Activated CD4-positive, alpha-beta T cell treated with anti-CD3 and anti-CD28 coated beads, Interleukin-2, amount 50 U/mL, for 16 hours (primary cell): ENCODE measurements around the gene RASGEF1C.

ENCODE experiments used
- DNase-seq: peaks from one replicate; pipeline ENCODE4 v3.0.0-alpha.2; 2020

Gene RASGEF1C

DNA sequence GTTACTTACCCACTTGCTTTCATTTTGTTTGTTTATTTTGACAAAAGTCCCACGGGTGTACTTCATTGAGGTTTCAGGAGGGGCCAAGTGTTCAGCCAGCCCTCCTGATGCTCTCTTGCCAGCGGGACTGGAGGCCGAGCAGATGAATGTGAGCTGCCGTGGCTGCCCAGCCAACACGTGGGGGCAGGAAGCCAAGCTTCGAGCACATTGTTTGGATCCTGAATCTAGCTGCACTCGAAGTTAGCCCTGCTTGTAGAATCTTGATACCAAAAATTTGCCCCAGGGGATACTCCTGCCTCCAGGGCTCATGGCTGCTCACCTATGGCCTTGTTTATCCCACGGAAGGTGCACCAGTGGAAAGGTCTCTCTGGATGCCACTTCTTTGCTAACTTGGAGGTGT is 49.3 kb downstream of the RASGEF1C start:
- DNase-seq, result no peak

- DNase-seq, result no peak
These were observed 51.1 kb downstream of the RASGEF1C start for GRCh38 chr5:180157866-180158265.

GRCh38 chr5:180156141-180156540 is 52.9 kb downstream of the RASGEF1C start:
- DNase-seq, result no peak

DNA sequence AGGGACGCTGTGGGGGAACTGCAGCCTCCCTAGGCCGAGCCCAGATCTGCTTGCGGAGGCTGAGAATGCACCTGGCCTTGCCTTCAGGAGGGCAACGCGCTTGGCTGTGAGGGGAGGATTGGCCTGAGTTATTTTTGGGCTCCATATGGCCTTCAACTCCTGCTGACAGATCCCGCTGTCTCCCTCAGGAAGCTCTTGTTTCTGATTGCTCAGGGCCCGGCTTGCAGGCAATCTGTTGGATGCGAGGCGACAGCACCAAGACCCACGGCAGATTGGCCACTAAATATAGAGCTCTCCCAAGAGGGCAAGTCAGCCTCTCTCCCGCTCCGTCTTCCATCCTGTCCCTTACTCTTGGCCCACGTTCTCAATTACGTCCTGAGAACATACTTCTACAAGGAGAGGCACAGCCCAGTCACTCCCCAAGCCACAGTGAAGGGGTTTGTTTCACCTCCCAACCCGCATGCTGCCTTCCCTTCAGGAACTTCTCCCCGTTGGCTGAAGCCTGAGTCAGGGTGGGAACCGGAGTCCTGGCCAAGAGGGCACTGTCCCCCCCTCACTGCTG is 53.6 kb downstream of the RASGEF1C start:
- no peak for DNase-seq

DNA sequence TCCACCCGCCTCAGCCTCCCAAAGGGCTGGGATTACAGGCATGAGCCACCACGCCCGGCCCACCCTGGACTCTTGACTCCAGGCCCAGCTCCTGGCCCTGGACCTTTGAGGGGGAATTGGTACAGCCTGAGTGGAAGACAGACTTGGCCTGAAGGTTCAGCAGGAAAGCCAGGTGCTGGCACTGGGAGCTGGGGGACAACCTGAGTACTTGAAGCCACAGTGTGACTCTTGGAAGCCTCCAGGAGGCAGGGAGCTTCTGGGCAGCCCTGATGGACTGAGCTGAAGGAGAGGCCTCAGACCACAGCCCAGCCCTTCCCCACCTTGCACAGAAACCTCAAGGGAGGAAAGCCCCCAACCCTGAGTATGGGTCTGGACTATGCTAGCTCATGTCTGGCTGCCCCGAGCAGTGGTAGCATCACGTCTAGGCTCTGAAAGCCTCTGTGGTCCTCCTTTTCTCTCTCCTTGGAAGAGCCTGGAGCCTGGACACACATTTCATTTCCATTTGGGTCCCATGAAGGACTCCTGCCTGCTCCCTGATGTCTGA is 54.1 kb downstream of the RASGEF1C start:
- DNase-seq, result no peak

DNA sequence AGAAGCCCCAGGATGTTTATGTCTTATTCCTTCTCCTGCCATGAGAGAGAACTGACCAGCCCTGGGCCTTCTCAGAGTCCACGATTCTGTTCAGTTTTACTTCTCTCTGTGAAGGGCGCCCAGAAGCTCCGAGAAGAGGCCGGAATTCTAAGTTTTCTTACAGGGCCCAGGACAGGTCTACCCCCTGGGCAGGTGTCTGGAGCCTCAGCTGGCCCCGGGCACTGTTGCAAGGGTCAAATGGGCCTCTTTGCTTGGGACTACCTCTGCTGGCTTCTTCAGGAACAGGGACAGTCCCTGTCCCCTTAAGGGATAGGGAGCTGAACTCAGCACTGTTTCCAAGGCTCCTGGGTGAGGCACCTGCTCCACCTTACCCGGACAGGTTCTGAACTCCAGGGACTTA is 55.0 kb downstream of the RASGEF1C start:
- no peak for DNase-seq

DNA sequence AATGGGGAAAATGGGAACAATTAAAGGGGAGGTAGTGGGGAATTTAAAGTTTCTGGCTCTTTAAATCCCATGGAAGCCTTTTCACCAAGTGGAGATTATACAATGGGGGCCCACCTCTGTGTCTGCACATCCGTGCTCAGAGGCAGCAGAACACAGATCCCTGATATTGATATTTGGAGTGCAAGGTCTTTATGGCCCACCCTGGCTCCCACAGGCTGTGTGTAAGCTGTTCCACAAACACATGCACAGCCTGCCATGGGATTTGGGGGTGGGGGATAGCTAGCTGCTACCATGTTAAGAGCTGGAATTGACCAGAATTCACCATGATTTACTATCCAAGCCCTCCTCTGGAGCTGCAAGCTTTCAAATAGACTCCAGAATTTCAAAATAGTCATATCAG is 55.9 kb downstream of the RASGEF1C start:
- no peak for DNase-seq

DNA sequence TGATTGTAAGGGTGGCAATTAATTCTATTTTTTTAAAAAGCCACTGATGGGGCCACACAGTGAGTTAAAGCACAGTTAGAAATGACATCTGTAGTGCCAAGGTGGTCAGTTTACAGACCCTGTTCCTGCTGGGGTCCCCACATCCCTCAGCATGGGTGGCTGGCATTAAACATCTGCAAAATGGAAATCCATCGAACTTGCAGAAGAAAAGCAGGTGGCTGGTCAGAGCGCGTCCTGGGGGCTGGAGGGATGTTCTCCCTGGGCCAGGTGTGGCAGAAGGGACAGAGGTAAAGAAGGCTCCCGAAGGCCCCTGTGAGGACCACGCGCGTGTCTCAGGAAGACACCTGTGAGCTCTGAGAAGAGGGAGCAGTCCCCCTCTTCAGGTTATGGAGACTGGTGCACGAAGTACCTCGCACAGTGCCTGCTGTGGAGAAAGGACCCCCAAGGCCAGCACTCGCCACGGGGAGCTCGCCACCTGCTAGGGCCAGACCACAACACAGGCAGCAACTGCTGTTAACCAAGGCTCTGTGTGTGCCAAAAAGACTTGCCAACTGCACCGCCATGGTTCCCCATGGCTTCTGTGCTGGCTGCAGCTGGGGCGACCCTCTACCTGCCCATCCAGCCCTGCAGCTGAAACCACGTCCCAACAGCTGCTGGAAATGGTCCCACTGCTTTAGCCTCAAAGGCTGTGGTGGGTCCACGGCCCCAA is 65.2 kb downstream of the RASGEF1C start:
- DNase-seq, result no peak

DNA sequence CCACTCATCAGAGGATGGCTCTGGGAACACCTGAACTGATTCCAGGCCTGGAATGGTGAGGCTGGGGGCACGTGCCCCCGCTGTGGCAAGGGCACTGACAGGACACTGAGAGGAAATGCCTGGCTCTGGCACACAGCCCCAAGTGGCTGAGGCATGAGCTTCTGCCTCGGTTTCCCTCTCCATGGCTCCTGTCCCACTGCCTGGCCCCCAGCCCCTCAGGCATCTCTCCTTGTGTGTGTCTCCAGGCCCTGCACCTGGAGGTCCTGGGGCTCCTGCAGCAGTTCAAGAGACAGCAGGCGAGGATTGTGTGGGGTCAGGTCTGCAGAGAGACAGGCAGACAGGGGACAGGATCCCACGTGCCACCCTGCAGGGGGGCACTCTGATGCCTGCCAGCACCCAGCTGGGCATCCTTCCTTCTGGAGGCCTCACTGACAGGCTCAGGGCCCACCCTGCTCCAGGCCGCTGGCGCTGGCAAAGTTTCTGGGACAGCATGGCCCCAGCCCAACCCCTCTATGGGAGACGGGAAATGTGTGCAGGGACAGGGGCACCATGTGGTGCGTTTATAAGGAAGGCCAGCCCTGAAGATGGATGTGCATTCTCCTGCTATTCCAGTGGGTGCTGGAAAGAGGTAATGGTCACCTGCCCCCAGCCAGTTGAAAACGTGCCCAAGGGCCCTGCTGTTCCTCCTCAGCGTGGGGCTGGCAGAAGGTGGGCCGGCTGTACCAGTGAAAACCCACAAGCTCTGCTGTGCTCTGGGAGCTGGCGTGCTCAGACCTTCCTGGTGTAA is 66.0 kb downstream of the RASGEF1C start:
- no peak for DNase-seq

DNA sequence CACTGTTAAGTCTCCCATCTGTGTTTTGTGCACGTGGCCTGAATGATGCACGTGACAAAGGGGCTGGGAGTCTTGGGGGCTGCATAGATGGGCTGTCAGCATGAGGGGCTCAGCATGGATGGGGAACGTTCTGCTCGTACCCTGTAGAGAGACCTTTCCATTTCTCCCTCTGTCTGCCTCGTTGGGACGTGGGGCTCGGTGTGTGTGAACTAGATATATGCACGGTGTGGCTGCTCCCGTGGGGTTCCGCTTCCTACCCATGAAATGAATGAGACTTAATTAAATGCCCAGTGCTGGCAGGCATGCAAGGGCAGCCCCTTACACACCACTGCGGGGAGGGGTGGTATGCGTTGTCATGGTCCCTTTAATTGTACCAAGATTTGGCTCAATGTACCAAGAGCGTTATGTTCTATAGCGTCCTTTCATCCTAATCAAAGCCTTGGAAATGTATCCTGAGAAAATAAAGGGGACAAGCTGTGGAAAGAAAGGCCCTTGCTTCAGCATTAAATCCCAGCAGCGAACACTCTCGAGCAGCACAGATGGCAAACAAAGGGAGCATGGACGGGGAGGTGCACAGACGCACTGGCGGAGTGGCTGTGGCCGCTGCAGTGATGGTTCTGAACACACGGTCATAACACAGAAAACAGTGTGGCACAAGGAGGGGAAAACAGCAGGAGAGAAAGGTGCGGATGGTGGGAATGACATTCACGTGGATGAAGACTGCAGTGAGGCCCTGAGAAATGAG is 66.8 kb downstream of the RASGEF1C start:
- DNase-seq, result no peak

DNA sequence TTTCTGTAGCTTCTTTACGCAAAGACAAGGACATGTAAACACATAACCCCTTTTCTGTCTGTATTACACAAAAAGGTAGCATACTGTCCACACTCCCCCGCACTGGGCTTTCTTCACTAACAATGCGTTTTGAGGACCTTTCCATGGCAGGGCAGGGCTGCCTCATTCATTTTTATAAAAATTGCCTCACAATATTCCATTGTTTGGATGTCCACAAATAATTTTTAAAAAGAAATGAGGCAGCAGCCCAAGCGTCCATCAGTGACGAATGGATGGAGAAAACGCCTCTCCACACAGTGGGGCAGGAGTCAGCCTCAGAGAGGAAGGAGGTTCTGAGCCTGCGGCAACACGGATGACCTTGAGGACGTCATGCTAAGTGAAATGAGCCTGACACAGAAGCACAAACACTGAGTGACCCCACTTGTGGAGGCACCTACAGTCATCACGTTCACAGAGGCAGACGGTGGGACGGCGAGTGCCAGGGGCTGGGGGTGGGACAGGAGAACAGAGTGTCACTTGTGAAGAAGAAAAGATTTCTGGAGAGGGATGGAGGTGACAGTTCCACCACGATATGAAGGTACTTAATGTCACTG is 67.8 kb downstream of the RASGEF1C start:
- DNase-seq, result no peak

- DNase-seq, result no peak
These were observed 68.4 kb downstream of the RASGEF1C start for GRCh38 chr5:180140571-180140970.

GRCh38 chr5:180140079-180140554 is 68.9 kb downstream of the RASGEF1C start:
- no peak for DNase-seq

DNA sequence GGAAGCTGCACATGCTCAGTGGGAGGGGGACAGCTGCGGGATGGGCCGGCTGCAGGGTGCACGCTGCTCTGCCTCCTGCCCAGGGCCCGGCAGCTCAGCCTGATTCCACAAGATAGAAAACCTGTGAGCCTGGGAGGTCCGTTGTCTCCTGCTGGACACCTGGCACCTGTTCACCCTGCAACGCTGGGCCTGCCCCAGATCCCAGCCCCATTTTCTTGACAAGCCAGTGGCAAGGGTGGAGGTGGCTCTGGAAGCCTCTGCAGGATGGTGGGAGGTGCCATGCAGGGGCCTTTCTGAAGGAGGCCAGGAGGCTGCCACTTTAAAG is 69.3 kb downstream of the RASGEF1C start:
- no peak for DNase-seq

DNA sequence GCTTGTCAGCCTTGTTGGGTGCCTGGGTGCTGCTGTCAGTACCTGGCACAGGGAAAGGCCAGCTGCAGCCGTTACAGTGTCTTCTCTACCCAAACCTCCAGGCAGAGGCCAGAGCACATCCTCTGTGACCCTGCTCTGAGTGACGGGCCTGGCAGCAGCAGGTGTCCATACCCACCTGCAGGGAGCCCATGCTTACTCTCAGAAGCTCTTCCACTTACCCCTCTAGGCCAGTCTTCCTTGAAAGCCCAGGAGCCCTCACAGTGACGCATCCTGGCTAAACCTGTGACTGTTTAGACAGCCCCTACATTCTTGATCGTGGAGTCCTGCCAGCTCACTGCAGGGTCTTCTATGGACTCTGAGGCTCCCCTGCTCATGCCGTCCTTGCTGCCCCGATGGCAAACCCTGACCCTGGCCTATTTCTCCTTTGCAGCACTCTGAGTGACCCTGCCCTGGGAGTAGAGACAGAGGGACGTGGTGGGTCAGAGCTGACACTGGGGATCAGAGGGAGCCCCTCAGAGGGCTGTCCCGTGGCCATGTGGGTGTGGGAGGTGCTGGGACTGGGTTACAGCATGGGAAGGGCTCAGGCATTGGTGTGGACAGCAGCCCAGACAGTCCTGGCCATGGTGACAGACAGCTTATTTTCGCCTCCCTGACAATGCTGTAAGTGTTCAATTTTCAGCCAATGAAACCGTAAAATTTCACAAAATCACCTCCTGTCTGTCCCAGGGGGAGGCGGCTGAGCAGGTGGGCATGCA is 69.9 kb downstream of the RASGEF1C start:
- no peak for DNase-seq

- no peak for DNase-seq
These were observed 70.6 kb downstream of the RASGEF1C start for GRCh38 chr5:180138214-180138975.

DNA sequence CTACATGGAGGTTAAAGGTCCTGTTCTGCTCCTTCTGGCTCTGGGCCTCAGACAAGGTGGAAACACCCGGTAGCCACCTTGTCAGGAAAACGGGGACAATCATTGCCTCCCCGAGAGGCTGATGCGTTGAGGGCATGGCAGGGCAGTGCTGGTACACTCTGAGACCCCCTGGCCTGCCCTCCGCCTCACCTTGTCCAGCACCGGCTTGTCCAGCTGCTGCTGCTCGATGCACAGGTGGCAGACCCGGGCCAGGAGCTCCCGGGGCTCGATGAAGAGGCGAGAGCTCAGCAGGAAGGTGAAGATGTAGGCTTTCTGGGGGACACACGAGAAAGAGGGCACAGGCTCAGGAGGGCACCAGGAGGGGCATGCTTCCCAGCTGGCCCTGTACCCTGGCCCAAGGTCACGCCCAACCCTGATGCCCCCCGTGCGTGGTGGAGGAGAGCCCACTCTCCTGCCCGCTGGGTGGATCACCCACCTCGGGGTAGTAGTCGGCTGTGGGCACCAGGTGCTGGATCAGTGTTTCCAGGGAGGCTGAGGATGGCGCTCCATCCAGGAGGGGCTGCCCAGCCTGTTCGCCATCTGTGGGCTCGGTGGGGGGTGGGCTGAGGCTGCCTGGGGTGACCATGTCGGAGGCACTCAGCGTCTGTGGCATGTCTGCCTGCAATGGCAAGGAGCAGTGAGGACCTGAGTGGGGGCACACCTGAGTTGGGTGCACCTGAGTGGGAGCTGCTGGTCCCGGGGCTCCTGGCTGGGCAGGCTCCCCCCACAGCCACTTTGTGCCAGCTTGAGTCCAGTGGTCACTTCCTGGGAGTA is 71.4 kb downstream of the RASGEF1C start:
- DNase-seq, result no peak

DNA sequence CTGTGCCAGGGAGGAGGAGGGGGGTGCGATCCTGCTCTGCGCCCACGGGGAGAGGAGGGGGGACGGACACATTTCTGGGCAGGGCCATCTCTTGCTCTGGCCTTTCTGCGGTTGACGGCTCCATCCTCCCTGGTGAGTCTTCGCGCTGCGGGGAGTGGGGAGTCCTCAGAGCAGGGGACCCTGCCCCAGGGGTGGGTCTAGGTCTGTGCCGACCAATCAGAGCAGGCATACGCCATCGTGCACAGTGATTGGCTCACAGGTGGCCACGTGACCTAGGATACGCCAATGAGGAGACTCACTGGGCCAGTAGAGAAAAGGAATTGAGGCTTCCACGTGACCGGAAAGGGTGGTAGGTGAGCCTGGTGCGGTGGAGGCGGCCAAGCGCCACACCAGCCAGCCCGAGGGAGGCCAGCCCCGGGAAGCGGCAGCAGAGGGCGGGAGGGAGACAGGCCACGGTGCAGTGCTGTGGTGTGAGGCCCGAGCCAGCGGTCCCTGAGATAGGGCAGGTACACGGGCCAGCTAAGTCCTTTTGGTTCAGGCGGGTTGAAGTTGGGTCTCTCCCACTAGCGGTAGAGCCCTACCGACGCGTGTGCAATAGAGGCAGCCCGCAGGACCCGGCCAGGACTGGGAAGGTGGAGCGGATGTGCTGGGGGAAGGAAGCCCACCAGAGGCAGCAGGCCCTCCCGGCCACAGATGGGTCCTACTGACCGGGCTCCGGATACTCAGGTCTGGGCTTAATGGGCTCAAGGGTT is 72.2 kb downstream of the RASGEF1C start:
- no peak for DNase-seq

- no peak for DNase-seq
These were observed 72.9 kb downstream of the RASGEF1C start for GRCh38 chr5:180135967-180136629.
